ENCODE results near the gene PTX4. TPM values are rescaled to one million over a fixed set of nuclear protein-coding genes. Genes with fewer than 3 reads are reported as not detected.
"Not testable (repeated sequence)": the region's sequence is repeated elsewhere in the genome, so short reads cannot be mapped to it uniquely, and the experiment has no call there.

Gene PTX4
- total and polyA plus RNA-seq, 4 donors, result 0.11 to 0.14 TPM; not detected in 2

DNA sequence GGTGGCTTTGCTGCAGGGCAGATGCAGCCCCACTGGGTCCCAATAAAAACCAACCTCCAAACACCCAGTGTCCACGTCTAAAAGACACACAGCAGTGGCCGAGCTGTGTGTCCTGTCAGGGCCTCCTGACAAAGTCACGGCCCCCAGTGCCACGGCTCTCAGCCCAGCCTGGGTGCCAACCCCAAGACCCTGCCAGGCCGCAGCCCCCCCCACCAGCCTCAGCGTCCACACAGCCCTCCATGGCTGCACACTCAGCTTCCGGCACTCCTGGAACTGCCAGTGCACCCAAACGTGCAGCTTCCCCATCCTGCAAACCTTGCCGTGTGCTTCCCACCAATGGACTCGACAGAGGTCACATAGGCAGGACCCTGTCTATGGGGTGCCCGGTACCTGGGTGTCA, 40.8 kb downstream of the PTX4 start:
- Histone ChIP-seq H3K27me3 (ENCODE audit: control insufficient read depth, insufficient read depth, low read length) (no peaks in the 10 kb centered on the region), H3K4me3 (ENCODE audit: low read depth, low read length) (no peak overlapping the region), H3K9me3 (ENCODE audit: control insufficient read depth, insufficient read depth, low read length) (no peaks in the 10 kb centered on the region), H3K4me1 (ENCODE audit: control insufficient read depth, insufficient read depth, low read length) (no peaks in the 10 kb centered on the region), H3K36me3 (ENCODE audit: control insufficient read depth, insufficient read depth, low read length) (peaks cover 100% of the 10 kb centered on the region), H3K27ac (ENCODE audit: low read depth, low read length) (no peak overlapping the region)
- WGBS (ENCODE audit: insufficient coverage), result 92% methylated on average over 11 of the region's 11 CpGs
- DNase-seq (ENCODE audit: low read depth in 4 of 6, low spot score in 6 of 6), result no peak

DNA sequence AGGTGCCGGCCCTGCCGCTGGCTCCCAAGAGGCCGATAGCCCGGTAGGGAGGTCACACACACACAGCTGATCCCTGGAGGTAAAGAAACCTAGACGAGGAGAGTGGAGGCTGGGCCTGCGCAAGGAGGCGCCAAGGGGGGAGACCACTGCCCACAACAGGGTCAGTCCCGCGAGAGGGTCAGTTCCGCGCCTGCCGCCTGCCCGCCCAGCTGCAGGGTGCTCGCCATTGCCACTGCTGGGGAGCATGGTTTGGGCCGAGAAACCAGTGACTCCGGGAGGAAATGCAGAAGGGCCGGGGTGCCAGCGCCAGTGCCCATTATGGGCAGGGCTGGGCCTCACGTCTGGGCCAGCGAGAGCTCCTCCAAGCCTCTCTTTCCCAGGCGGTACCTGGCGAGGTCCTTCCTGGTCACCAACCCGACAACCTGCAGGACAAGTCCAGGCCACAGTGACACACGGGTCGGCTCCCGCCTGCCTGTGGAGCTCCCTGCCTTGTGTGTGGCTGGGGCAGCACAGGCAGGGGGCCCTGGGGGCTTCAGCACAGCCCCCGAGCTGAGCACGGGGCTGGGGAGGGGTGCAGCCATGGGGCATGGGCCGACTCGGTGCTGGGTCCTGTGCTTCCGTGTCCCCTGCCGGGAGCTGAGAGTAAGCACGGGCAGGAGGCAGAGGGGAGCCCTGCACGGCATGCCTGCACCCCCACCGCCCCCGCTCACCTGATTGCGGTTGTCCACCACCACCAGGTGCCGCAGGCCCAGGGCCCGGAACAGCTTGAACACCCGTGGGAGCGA, 42.3 kb downstream of the PTX4 start:
- Histone ChIP-seq H3K4me1 (ENCODE audit: control insufficient read depth, insufficient read depth, low read length) (no peaks in the 10 kb centered on the region), H3K27ac (ENCODE audit: low read depth, low read length) (no peak overlapping the region), H3K36me3 (ENCODE audit: control insufficient read depth, insufficient read depth, low read length) (peaks cover 97% of the 10 kb centered on the region), H3K27me3 (ENCODE audit: control insufficient read depth, insufficient read depth, low read length) (no peaks in the 10 kb centered on the region), H3K4me3 (ENCODE audit: low read depth, low read length) (no peak overlapping the region), H3K9me3 (ENCODE audit: control insufficient read depth, insufficient read depth, low read length) (no peaks in the 10 kb centered on the region)
- DNase-seq (ENCODE audit: low read depth in 4 of 6, low spot score in 6 of 6), result no peak
- WGBS (ENCODE audit: insufficient coverage), result 92% methylated on average over 41 of the region's 41 CpGs

DNA sequence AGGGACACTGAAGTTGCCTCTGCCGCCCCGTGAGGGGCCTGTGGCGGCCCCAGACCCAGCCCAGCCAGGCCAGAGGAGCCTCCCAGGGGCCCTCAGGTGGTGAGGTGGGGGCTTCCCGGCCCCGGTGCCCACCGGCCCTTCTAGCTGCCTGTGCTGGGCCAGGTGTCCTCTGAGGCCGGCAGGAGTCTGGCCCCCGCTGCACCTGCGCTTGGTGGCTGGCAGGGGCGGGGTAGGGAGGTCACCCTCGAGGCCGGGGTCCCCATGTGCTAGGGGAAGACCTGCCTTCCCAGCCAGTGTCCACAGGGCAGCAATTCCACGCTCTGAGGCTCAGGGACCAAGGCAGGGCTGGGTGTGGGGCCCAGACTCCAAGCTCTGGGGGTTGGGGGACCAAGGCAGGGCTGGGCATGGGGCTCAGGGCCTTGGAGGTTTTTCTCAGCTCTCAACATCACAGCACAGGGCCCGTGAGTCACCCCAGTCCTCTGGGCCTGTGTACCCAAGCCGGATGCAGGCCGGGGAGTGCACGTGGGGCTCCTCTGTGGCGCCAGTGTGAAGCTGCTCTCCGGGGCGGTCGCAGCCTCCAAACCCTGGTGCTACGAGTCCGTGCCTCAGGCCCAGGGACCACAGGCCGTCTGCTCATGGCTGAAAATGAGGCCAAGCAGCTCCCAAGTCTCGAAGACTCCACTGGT, 43.1 kb downstream of the PTX4 start:
- no peak overlapping the region for H3K27ac ChIP-seq (ENCODE audit: low read depth, low read length)
- WGBS (ENCODE audit: insufficient coverage), result 90% methylated on average over 25 of the region's 25 CpGs
- peaks cover 96% of the 10 kb centered on the region for H3K36me3 ChIP-seq (ENCODE audit: control insufficient read depth, insufficient read depth, low read length)

DNA sequence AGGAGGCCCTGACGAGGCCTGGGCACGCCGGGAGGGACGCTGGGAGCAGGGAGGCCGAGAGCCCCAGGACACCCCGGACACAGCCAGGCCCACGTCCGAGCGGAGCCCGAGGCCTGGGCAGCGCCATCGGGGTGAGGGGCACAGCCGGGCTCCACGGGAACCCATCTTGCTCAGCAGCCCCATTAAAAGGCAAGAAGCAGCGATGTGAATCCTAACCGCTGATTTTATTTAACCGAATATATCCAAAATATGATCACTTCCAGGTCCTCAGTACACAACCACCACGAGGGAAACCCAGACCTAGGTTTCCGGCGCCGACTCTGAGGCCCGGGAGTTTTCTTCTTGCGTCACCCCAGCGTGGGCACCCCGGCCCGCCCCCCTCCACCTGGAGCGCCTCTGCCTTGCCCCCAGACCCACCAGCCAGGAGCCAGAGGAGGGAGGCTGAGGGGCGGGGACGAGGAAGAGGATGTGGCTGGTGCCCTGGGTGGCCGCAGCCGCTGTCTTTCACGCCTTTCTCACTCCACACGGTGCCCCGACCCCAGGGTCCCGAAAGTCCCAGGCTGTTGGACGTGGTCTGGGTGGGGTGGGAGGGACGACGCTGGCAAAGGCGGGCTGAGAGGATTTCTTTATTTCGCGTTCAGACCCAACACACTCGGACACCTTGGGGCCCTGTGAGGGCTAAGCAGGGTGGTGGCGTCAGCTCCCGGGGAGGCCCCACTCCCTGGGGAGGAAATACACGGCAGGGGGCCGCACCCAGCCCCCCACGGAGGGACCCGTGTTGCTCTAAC, 43.8 kb downstream of the PTX4 start:
- 85% methylated on average over 43 of the region's 48 CpGs for WGBS (ENCODE audit: insufficient coverage)
- no peak for DNase-seq (ENCODE audit: low read depth in 4 of 6, low spot score in 6 of 6)
- Histone ChIP-seq H3K4me1 (ENCODE audit: control insufficient read depth, insufficient read depth, low read length) (no peaks in the 10 kb centered on the region), H3K9me3 (ENCODE audit: control insufficient read depth, insufficient read depth, low read length) (no peaks in the 10 kb centered on the region), H3K4me3 (ENCODE audit: low read depth, low read length) (no peak overlapping the region), H3K27ac (ENCODE audit: low read depth, low read length) (no peak overlapping the region), H3K27me3 (ENCODE audit: control insufficient read depth, insufficient read depth, low read length) (no peaks in the 10 kb centered on the region), H3K36me3 (ENCODE audit: control insufficient read depth, insufficient read depth, low read length) (peaks cover 88% of the 10 kb centered on the region)

More for the DNA sequence above, 43.1 kb downstream of the PTX4 start:
- no peaks in the 10 kb centered on the region for H3K9me3 ChIP-seq (ENCODE audit: control insufficient read depth, insufficient read depth, low read length)
- H3K4me3 ChIP-seq (ENCODE audit: low read depth, low read length), result no peak overlapping the region
- no peaks in the 10 kb centered on the region for H3K4me1 ChIP-seq (ENCODE audit: control insufficient read depth, insufficient read depth, low read length)
- no peaks in the 10 kb centered on the region for H3K27me3 ChIP-seq (ENCODE audit: control insufficient read depth, insufficient read depth, low read length)
- DNase-seq (ENCODE audit: low read depth in 4 of 6, low spot score in 6 of 6), result no peak

DNA sequence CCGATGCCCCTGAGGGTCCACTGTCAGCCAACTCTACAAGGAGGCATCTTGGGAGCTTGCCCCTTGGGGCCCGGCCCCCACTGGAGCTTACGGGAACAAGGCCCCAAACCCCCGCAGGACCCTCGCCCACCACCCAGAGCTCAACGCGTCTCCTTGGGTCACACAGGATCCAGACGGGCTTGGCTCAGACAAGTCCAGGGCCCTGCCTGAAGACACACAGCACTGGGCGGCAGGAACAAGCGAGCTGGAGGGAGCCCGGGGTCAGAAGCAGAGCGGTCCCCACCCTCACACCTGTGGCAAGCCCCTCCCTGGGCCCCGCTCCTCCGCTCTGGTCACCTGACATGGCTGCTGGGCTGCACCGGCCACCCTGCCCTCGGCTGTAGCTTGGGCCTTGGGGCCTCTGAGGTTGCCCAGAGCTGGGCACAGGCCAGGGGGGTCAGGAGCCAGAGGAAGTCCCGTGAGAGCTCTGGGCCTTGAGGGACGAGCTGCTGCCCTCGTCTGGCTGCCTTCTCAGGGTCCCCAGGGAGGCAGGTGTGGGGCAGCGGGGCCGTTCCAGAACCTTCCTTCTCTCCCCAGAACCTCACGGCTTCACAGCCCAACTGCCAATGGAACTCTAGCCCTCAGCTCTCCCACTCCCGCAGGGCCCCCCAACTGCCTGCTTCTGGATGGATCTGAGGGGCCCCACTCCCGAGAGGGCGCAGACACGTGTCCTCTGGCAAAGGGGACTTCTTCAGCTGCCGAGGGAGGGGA, 44.6 kb downstream of the PTX4 start, which contains the start of gene CCDC154:
Gene CCDC154, minus strand, starts transcription at position 577 of the 750 bp plus-strand sequence. Its CDS starts 234 bp downstream, at position 343.
- no peak for DNase-seq (ENCODE audit: low read depth in 4 of 6, low spot score in 6 of 6)
- 82% methylated on average over 27 of the region's 27 CpGs for WGBS (ENCODE audit: insufficient coverage)
- H3K27me3 ChIP-seq (ENCODE audit: control insufficient read depth, insufficient read depth, low read length), result no peaks in the 10 kb centered on the region
- no peak within 1 kb of the TSS for H3K27ac ChIP-seq (ENCODE audit: low read depth, low read length)
- peaks cover 85% of the 10 kb centered on the region for H3K36me3 ChIP-seq (ENCODE audit: control insufficient read depth, insufficient read depth, low read length)
- no peaks in the 10 kb centered on the region for H3K4me1 ChIP-seq (ENCODE audit: control insufficient read depth, insufficient read depth, low read length)
- H3K4me3 ChIP-seq (ENCODE audit: low read depth, low read length), result no peak within 1 kb of the TSS
- H3K9me3 ChIP-seq (ENCODE audit: control insufficient read depth, insufficient read depth, low read length), result no peaks in the 10 kb centered on the region

DNA sequence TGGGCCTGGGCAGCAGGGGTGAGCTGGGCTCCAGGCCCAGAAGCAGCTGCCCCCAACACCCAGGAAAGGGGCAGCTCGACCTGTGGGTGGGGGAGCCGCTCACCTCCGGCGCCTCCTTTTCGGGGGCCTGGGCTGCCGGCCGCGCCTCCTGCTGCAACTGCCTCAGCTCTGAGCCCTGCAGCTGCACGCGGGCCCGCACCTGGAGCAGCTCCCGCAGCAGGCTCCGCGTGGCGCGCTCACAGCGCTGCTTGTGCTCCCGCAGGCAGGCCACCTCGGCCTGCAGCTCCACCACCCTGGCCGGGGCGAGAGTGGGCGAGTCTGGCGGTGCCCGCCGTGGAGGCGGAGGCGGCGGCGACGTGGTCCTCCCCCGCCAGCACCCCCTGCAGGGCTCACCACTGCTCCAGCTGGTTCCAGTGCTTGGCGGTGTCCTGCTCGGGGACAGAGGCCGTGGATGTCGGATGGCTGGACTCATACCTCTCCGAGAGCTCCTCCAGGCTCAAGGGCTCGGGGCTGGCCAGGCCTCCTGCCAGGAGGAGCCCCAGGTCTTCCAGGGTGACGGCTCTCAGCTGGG, 45.3 kb downstream of the PTX4 start:
- no peak overlapping the region for H3K4me3 ChIP-seq (ENCODE audit: low read depth, low read length)
- 70% methylated on average over 35 of the region's 38 CpGs for WGBS (ENCODE audit: insufficient coverage)
- no peak for DNase-seq (ENCODE audit: low read depth in 4 of 6, low spot score in 6 of 6)
- no peaks in the 10 kb centered on the region for H3K4me1 ChIP-seq (ENCODE audit: control insufficient read depth, insufficient read depth, low read length)
- H3K9me3 ChIP-seq (ENCODE audit: control insufficient read depth, insufficient read depth, low read length), result no peaks in the 10 kb centered on the region
- no peak overlapping the region for H3K27ac ChIP-seq (ENCODE audit: low read depth, low read length)
- H3K36me3 ChIP-seq (ENCODE audit: control insufficient read depth, insufficient read depth, low read length), result peaks cover 85% of the 10 kb centered on the region
- no peaks in the 10 kb centered on the region for H3K27me3 ChIP-seq (ENCODE audit: control insufficient read depth, insufficient read depth, low read length)

DNA sequence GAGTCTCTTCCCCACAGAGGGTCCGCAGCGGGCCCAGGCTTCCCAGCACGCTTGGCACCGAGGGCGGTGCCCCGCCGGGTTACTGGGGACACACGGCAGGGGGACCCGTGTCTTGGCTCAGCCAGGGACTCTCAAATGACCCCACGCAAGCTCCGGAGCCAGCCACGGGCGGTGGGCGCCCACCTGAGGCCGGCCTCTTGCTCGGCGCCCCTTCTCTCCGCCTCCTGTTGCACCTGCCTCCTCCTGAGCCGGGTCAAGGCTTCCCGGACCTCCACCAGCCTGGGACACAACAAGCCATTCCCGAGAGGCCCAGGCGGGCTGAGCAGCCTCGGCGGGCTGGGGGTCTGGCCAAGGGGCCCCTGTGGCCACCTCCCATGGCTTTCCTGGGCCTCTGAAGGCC, 46.0 kb downstream of the PTX4 start:
- Histone ChIP-seq H3K27ac (ENCODE audit: low read depth, low read length) (no peak overlapping the region), H3K4me3 (ENCODE audit: low read depth, low read length) (no peak overlapping the region), H3K4me1 (ENCODE audit: control insufficient read depth, insufficient read depth, low read length) (no peaks in the 10 kb centered on the region), H3K27me3 (ENCODE audit: control insufficient read depth, insufficient read depth, low read length) (no peaks in the 10 kb centered on the region), H3K36me3 (ENCODE audit: control insufficient read depth, insufficient read depth, low read length) (peaks cover 85% of the 10 kb centered on the region), H3K9me3 (ENCODE audit: control insufficient read depth, insufficient read depth, low read length) (no peaks in the 10 kb centered on the region)
- 81% methylated on average over 24 of the region's 24 CpGs for WGBS (ENCODE audit: insufficient coverage)
- DNase-seq (ENCODE audit: low read depth in 4 of 6, low spot score in 6 of 6), result no peak

DNA sequence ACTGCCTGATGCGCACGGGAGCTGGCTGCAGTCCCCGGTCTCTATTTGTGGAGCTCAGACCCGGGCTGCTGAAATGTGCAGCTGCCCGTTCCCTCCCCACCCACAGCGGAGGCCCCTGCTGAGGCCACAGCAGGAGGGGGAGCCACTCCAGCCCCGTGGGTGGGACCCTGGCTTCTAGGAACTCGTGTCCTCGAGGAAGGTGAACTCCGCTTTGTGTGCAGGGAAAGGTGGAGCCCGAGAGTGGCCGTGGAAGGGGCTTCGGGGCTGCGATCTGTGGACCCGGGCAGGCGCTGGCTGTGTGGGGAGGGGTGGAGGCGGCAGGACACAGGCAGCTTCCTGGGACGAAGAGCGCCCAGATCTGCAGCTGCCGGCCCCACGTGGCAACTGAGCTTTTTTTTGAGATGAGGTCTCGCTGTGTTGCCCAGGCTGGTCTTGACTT, 47.3 kb downstream of the PTX4 start:
- Histone ChIP-seq H3K27me3 (ENCODE audit: control insufficient read depth, insufficient read depth, low read length) (no peaks in the 10 kb centered on the region), H3K4me3 (ENCODE audit: low read depth, low read length) (no peak overlapping the region), H3K36me3 (ENCODE audit: control insufficient read depth, insufficient read depth, low read length) (peaks cover 85% of the 10 kb centered on the region), H3K27ac (ENCODE audit: low read depth, low read length) (no peak overlapping the region), H3K4me1 (ENCODE audit: control insufficient read depth, insufficient read depth, low read length) (no peaks in the 10 kb centered on the region), H3K9me3 (ENCODE audit: control insufficient read depth, insufficient read depth, low read length) (no peaks in the 10 kb centered on the region)
- no peak for DNase-seq (ENCODE audit: low read depth in 4 of 6, low spot score in 6 of 6)
- WGBS (ENCODE audit: insufficient coverage), result 78% methylated on average over 21 of the region's 22 CpGs

DNA sequence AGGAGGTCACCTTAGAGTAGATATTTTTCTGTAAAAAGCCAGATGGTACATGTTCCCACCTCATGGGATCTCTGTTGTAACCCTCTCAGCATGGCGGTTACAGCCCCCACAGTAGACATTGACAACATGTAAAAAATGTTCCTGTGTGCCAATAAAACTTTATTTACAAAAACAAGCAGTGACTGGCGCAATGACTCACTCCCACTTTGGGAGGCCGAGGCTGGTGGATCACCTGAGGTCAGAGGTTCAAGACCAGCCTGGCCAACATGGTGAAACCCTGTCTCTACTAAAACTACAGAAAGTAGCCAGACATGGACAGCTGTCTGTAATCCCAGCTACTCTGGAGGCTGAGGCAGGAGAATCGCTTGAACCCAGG, 49.1 kb downstream of the PTX4 start:
- not testable (repeated sequence) for DNase-seq (ENCODE audit: low read depth in 4 of 6, low spot score in 6 of 6); H3K9me3 ChIP-seq (ENCODE audit: control insufficient read depth, insufficient read depth, low read length); H3K27me3 ChIP-seq (ENCODE audit: control insufficient read depth, insufficient read depth, low read length); H3K27ac ChIP-seq (ENCODE audit: low read depth, low read length); H3K4me1 ChIP-seq (ENCODE audit: control insufficient read depth, insufficient read depth, low read length); H3K4me3 ChIP-seq (ENCODE audit: low read depth, low read length)
- H3K36me3 ChIP-seq (ENCODE audit: control insufficient read depth, insufficient read depth, low read length), result peaks cover 82% of the 10 kb centered on the region
- WGBS (ENCODE audit: insufficient coverage), result 92% methylated on average over 3 of the region's 4 CpGs
